GM21576 (cell line): Measurements from ENCODE around the gene ADAD2.

Source experiments
- ATAC-seq: cut with Tn5 transposase; IDR thresholded peaks from one replicate; pipeline ENCODE4 v1.9.1; 2021; ENCODE audit warnings: mild to moderate bottlenecking, moderate library complexity; ENCODE audit not compliant: unreplicated experiment

The ADAD2 gene

DNA sequence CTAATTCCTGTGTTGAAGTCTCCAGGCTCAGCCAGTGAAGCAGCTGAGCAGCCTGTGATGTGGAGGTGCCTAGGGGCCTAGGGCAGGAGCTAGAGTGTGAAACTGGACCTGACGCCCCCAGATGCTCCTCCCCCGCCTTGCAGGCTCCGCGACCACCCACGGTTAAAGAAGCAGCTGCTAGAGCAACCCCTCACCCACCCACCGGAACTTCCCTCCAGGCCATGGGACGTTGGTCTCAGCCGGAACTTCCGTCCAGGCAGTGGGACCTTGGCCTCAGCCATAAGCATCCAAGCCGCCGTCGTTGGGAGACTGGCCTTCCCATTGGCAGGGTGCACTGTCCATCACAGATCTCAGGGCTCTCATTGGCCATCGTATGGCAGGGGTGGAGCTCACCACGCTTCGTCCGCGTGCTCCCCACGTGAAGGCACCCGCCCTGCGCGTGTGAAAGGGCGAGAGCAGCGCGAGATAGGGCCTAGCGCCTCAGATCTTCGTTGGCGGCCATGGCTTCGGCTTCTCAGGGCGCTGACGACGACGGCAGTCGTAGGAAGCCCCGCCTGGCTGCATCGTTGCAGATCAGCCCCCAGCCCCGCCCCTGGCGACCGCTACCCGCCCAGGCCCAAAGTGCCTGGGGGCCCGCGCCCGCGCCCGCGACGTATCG, at the start of gene ADAD2:
Gene ADAD2 (plus strand): TSS at position 427 of the 658 bp plus-strand sequence. CDS start 74 bp downstream, at position 501.
- no peak for ATAC-seq

DNA sequence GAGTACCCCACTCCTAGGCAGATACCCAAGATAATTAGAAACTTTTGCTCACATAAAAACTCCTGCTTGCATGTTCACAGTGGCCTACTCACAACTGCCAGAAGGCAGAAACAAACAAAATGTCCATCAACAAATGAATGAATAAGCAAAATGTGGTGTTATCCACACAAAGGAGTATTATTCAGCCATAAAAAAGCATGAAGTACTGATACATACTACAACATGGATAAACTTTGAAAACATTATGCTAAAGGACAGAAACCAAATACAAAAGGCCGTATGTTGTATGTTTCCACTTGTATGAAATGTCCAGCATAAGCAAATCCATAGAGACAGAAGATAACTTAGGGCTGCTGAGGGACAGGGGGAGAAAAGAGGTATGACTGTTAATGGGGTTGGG, 47.9 kb upstream of the ADAD2 start:
- ATAC-seq = no peak

DNA sequence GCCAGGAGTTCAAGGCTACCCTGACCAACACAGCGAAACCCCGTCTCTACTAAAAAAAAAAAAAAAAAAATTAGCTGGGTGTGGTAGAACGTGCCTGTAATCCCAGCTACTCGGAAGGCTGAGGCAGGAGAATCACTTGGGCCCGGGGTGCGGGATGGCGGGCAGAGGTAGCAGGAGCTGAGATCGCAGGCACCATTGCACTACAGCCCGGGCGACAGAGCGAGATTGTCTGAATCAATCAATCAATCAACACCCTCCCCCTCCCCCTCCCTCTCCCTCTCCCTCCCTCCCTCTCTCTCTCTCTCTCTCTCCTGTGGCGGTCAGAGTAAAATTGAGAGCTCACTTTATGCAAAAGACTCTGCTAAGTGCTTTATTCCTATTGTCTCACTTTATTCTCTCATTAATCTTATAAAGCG, 47.2 kb upstream of the ADAD2 start:
- no peak for ATAC-seq

DNA sequence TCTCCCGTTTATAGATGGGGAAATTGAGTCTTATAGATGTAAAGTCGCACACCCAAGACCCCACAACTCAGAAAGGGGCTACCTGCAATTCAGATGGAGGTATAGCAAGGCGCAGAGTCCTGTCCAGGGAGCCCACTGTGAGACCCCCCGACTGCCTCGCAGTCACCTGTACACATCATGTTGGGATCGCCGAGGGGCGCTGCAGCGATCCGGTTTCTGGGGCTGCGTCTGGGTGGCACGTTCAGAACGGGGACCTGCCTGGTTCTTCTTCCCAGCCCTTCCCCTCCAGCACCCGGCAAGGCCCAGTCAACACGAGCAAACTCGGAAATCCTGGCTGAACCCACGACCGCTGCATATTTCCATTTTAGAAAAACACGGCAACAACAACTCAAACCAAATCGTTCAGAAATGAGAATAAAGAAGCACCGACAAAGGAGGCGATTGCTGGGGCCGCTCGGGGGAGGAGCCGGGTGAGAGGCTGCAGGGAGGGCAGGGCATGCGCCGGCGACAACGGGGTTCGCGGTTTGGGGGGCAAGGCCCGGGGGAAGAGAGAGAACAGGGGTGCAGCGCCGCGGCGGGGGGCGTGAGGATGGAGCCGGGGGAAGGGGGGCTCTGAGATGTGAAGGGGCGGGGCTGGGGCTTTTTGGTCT, 46.6 kb upstream of the ADAD2 start:
- ATAC-seq = peak; percentile 29

DNA sequence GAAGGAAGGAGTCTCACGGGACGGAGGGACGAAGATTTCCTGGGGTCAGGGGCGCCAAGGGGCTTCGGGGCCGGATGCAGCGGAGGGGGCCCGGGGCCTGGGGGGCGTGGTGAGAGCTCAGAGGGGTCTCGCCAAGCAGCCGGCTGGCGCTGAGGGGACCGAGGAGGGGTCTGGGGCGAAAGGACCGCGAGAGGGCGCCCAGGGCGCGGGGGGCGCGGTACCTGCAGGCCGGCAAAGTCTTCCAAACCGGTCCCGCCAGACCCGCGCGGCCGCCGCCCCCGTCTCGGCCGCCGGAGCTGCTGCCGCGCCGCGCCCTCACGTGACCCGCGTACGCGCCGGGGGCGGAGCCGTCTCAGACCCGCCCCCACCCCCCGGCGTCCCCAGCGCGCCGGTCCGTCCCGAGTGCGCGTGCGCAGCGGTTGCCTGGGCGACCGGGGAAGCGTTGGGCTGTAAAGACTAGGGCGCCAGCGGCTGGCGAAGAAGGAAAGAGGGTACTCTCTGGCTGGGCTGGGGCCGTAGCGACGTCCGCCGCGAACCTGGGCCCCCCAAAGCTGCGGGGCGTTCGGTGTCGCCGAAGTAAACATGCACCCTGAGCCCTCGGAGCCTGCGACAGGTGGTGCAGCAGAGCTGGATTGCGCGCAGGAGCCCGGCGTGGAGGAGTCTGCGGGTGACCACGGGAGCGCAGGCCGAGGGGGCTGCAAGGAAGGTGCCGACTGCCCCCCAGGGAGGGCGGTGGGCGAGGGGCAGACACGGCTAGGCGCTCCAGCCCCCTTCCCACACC, 45.9 kb upstream of the ADAD2 start, which contains the start of the genes DNAAF1 and HSDL1:
Gene DNAAF1 (plus strand): TSS at position 450 of the 781 bp plus-strand sequence. CDS start 133 bp downstream, at position 583.
Gene HSDL1 (minus strand): TSS at position 319 of the 781 bp plus-strand sequence. CDS start 13,856 bp downstream, outside the sequence.
- ATAC-seq = peak; percentile 87

DNA sequence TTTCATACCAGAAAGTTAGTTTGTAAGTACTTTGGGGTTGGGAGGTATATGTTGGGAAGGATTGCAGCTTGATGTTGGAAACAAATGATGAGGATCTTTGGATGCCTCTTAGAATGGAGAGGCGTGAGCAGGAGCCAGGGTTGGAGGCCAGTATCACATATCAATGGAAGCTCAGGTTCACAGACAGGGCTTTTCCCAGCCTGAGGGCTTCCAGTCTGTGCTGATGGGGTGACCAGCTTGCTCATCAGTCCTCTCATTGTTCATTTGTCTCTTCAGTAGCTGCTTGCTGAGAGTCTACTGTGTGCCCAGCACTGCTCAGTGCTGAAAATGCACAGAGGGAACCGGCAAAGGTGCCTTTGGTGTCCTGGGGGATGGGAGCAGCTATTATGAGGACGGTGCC, 40.0 kb upstream of the ADAD2 start:
- ATAC-seq = no peak

DNA sequence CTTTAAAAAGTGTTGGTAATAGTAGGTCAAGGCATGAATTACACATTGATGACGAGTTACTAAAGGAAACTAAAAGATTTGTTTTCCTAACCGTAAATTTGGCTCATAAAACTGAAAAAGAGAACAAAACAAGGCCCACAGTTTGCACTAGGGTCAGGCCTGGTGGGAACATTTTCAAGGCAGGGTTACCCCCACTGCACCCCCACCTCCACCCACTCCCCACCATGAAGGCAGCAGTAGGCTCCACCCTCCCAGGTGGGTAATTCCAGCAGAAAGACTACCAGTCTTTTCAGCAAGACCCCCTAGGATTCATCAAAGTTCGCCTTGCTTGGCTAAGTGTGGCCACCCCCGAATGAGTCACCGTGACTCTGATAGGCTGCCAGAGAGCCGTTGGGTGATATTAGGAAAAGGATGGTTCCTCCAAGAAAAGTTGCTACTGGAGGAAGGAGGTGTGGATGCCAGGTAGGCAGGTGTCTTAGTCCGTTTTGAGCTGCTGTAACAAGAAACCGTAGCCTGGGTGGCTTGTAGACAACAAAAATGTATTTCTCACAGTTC, 37.2 kb upstream of the ADAD2 start:
- ATAC-seq = no peak

DNA sequence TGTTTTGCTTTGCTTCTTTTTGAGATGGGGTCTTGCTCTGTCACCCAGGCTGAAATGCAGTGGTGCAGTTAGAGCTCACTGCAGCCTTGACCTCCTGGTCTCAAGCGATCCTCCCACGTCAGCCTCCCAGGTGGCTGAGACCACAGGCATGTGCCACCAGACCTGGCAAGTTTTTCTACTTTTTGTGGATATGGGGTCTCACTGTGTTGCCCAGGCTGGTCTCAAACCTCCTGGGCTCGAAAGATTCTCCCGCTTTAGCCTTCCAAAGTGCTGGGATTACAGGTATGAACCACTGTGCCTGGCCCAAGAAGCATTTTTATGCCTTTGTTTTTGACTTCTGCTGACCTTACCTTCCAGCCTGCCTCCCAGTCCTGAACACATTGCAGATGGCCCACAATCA, 35.7 kb upstream of the ADAD2 start:
- no peak for ATAC-seq

DNA sequence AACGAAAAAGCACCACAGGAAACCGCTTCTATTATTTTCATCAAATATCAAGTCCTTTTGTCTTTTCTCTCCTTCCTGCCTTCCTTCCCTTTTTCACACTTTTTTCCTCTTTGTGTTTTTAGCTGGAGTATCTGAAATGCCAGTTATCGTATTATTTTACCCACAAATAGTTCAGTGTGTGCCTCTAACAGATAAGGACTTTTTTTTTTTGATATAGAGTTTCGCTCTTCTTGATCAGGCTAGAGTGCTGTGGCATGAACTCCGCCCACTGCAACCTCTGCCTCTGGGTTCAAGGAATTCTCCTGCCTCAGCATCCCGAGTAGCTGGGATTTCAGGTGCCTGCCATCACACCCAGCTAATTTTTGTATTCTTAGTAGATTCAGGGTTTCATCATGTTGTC, 35.2 kb upstream of the ADAD2 start:
- no peak for ATAC-seq

DNA sequence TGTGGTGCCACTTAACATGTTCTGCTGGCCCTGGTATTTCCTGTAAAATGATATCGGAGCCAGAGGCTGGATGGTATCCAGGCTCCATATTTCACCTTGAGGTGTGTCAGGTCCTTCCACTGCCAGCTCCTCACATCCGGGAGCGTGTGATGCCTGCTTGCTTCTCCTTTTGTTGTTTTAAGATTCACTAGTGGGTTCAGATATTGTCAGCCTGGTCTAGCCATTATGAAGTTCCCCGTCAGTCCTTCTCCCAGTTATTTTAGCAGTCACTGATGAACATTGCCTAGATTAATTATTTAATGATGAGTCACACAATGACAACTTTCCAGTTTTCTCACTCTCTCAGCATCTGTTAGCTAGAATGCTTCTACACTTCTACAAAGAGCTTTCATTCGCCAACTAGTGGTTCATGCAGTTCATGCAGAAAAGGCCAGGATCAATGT, 34.6 kb upstream of the ADAD2 start:
- no peak for ATAC-seq

DNA sequence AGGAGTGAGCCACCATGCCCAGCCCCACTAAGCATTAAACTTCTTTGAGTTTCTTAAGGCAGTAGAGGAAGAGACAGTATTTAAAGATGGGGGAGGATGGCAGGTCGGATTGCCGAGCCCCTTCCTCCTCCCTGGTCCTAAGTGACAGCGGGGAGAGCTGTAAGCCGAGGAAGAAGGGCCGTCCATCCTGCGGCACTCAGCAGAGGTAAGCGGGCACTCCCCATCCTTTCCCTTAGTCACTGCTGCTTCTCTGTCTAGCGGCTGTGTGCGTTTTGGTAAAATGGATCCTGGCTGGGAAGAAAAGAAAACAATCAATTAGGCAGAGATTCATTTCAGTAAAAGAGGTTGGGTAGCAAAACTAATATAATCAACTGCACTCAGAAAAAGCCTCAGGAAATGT, 31.9 kb upstream of the ADAD2 start:
- ATAC-seq = no peak

DNA sequence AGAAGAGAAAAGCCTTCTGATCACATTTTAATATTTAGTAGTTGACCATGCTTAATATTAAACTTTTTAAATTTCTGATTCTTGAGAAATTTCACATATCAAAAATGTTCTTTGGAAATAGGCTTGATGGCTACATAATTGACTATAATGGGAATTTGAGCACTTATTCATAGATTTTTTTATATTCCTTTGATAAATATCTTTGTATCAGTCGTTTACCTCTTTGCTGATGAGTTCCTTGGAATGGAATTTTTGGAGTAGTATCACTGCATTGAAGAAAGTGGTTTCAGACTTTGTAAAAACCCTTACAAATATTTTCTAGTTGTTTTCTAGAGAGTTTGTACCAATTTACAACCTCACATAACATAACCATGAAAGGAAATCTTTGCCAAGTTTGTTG, 31.2 kb upstream of the ADAD2 start:
- no peak for ATAC-seq

DNA sequence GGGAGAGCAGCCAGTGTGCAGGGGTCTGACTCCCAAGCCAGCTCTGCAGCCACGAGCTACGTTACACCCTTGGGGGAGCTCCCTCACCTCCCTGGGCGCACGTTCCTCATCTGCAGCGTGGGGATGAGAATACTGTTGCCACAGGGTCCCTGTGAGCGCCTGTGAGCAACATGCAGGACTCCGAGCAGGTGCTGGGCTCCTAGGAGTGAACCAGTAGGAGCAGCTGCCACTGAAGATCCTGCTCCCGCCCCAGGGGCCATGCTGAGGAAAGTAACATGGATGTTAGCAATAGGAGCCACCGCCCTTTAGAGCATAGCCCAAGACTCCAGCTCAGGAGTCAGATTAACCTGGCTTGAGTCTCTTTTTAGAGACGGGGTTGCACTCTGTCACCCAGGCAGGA, 29.9 kb upstream of the ADAD2 start:
- ATAC-seq = no peak

DNA sequence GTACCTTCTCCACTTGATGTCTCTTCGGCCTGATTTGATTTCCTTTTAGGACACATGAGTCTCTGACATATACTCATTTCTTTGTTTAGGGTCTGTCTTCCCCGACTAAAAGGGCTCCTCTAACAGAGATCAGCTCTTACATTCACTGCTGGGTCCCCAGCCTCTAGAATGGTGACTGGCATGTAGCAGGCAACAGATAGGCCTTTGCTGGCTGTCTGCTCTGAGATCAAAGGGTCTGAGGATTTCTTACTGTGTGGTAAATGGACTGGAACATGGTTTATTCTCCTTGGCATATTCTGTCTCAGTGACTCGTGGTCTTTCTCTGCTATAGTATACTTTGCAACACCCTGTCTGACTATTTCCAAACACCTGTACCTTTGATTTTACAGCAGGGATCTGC, 29.2 kb upstream of the ADAD2 start:
- ATAC-seq = no peak

DNA sequence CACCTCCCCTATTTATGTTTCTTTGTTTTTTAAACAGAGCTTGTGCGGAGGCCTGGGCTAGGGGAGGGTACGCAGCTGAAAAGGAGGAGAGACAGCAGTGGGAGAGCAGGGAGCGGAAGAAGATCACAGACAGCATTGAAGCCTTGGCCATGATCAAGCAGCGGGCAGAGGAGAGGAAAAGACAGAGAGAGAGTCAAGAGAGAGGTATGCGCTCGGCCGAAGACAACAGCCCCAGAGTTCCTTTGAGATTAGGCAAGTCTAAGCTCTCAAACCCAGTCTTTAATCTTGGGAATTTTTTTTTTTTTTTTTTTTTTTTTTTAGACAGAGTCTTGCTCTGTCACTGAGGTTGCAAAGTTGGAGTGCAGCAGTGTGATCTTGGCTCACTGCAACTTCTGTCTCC, 25.2 kb upstream of the ADAD2 start:
- no peak for ATAC-seq

DNA sequence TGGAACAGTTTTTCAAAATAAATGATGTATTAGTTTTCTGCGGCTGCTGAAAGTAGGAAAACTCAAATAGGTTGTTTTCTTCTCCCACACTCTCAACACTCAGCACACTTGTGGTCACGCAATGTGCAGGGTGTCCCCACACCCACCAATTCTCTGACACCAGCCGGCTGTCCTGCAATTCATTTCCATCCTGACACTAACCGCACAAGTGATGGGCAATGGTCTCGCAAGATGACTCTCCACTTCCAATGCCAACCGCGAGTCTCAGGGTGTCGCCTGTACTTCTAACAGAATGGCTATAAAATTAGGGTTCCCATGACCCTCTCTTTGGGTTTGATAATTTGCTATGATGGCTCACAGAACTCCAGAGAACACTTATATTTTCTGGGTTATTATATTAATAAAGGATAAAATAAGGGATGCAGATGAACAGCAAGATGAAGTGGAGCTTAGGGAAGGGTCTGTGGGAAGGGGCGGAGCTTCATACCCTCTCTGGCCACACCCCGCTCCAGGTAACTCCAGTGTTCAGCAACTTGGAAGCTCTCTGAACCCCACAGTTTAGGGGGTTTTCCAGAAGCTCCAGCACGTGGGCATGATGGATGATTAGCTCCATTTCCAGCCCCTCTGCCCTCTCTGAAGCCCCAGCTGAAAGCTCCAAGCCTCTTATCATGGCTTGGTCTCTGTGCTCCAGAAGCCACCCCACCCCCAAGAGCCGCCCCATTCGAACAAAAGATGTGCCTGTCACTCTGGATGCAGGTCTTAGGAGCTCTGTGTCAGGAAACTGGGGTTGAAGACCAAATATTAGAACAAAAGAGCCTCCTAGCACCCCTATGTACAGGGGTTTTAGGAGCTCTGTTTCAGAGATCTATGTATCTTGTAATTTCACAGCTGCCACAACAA, 23.9 kb upstream of the ADAD2 start:
- no peak for ATAC-seq

DNA sequence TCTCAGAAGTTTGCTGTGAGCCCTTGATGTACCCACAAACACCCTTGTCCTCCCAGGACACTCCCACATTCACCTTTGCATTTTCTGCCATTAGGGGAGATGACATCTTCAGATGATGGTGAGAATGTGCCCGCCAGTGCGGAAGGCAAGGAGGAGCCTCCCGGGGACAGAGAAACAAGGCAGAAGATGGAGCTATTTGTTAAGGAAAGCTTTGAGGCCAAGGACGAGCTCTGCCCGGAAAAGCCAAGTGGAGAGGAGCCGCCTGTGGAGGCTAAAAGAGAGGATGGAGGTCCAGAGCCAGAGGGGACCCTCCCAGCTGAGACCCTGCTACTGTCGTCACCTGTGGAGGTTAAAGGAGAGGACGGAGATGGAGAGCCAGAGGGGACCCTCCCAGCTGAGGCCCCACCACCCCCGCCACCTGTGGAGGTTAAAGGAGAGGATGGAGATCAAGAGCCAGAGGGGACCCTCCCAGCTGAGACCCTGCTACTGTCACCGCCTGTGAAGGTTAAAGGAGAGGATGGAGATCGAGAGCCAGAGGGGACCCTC, 21.1 kb upstream of the ADAD2 start:
- ATAC-seq = no peak

DNA sequence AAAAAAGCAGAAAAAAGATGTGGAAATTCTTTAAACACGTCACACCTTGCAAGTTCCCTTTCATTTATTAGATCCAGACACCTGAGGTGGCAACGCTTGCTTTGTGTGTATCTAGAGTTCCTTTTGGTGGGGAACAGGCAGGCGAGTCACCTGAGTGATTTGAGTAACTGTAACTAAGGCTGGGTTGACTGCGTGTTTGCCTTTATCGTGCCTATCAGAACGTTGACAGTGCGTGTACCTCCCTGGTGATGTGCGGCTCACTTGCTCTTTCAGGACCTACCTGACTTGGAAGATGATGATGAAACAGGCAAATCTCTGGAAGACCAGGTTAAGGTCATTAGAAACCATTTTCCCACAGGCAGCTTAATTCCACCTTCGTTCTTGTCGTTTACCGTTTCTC, 16.6 kb upstream of the ADAD2 start:
- ATAC-seq = no peak

DNA sequence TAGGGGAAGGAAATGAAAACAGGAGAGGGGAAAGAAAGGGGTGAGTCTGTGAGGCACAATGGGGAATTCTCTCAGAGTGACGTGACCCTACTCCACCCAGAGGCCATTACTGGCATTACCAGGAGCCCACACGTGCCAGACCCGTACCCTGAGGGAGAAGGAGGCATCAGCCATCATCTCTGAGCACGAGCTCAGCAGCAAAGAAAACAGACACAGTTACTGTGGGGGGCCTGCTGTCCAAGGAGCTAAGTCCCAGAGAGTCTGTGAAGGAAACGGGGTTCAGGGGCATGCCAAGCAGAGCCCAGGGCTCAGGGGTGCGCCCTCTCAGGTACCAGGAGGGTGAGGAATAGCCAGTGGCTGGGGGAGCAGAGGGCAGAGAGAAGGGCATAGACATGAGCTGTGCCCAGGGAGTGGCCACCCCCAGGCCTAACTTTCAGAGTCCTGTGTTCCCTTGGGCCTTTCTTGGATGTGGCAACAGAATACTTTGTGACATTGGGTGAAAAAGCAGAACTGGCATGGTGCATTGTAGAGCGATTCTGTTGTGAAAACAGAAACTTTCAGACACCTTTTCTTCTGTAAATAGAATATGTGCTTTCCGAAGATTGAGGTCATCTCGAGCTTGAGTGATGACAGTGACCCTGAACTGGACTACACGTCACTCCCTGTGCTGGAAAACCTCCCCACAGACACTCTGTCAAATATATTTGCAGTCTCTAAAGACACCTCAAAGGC, 15.4 kb upstream of the ADAD2 start:
- ATAC-seq = peak; percentile 83
